A673 (cell line): Measurements from ENCODE around the gene ADAMTS19. TPM values are rescaled to one million over a fixed set of nuclear protein-coding genes. Genes with fewer than 3 reads are reported as not detected.

Source experiments
- BruUV-seq: library from RNA; stranded (reverse); fragments of 400-500 nt; replicated peaks from 2 replicates; lab custom pipeline; 2021; lab: Mats Ljungman, UMichigan
- CTCF ChIA-PET: fragments of 300-600 bp; sonication (Branson Sonifier 250); formaldehyde crosslinking; loops from one replicate; lab custom pipeline; 2022; ENCODE audit warnings: antibody characterized with exemption; lab: Charles Lee
- POLR2A ChIA-PET: fragments of 300-600 bp; sonication (Branson Sonifier 250); formaldehyde crosslinking; loops from one replicate; lab custom pipeline; 2022; ENCODE audit warnings: antibody characterized with exemption; ENCODE audit not compliant: low non-redundant PET; lab: Charles Lee
- DNase-seq: peaks from one replicate; pipeline ENCODE4 v3.0.0-alpha.2; 2015; ENCODE audit warnings: low spot score
- H3K27ac ChIP-seq: fragments of 200-600 bp; sonication (generic); 2 replicates; pipeline ENCODE4 v1.5.1; 2016; ENCODE audit warnings: mixed run types, low read depth, mild to moderate bottlenecking, mixed read lengths, antibody characterized with exemption, low read length; ENCODE audit not compliant: poor library complexity, severe bottlenecking
- H3K27me3 ChIP-seq: fragments of 200-600 bp; sonication (generic); replicated peaks from 2 replicates; pipeline ENCODE4 v1.6.1; 2017; ENCODE audit warnings: mixed run types, low read depth, mild to moderate bottlenecking, mixed read lengths, antibody characterized with exemption, low read length; ENCODE audit not compliant: insufficient read depth, poor library complexity
- H3K36me3 ChIP-seq: fragments of 200-600 bp; sonication (generic); 2 replicates; pipeline ENCODE4 v1.6.1; 2016; ENCODE audit warnings: mixed run types, mild to moderate bottlenecking, mixed read lengths, antibody characterized with exemption, low read length; ENCODE audit not compliant: insufficient read depth, poor library complexity, severe bottlenecking
- H3K4me1 ChIP-seq: fragments of 200-600 bp; sonication (generic); 2 replicates; pipeline ENCODE4 v1.6.1; 2017; ENCODE audit warnings: mixed run types, mild to moderate bottlenecking, mixed read lengths, antibody characterized with exemption, low read length; ENCODE audit not compliant: insufficient read depth, poor library complexity, severe bottlenecking
- H3K4me3 ChIP-seq: fragments of 200-600 bp; sonication (generic); 2 replicates; pipeline ENCODE4 v1.5.1; 2016; ENCODE audit warnings: low read depth, mixed run types, mild to moderate bottlenecking, mixed read lengths, low read length; ENCODE audit not compliant: poor library complexity, severe bottlenecking
- H3K9me3 ChIP-seq: fragments of 200-600 bp; sonication (generic); 2 replicates; pipeline ENCODE4 v1.6.1; 2016; ENCODE audit warnings: mixed run types, low read depth, mild to moderate bottlenecking, mixed read lengths, antibody characterized with exemption, low read length; ENCODE audit not compliant: poor library complexity, severe bottlenecking
- CTCF ChIP-seq: fragments of 300-800, 200-600 bp; sonication (generic); conservative IDR thresholded peaks from 2 replicates; pipeline ENCODE4 v1.5.1; 2017; ENCODE audit warnings: low read depth, mild to moderate bottlenecking, antibody characterized with exemption, low read length, moderate library complexity, mixed read lengths
- EZH2 ChIP-seq: fragments of 200-600 bp; sonication (generic); IDR thresholded peaks from 2 replicates; pipeline ENCODE4 v1.6.1; 2017; ENCODE audit warnings: borderline replicate concordance, low read depth, mild to moderate bottlenecking, mixed read lengths, antibody characterized with exemption, low read length; ENCODE audit not compliant: poor library complexity, severe bottlenecking
- intact Hi-C: fragments of 100-400 bp; cut with micrococcal nuclease; formaldehyde crosslinking; loops from one replicate; pipeline ENCODE4 v1.10.0; 2022; ENCODE audit not compliant: unreplicated experiment
- total RNA-seq: library from RNA; stranded (reverse); gene quantifications from 2 replicates; pipeline ENCODE4 v1.2.3, GENCODE V29; 2021

Gene ADAMTS19
- total RNA-seq, 1 experiment from 2014 or later, result not detected

GRCh38 chr5:129474544-129474943, 14.4 kb downstream of the ADAMTS19 start:
- H3K27ac ChIP-seq, result no peak overlapping the region

DNA sequence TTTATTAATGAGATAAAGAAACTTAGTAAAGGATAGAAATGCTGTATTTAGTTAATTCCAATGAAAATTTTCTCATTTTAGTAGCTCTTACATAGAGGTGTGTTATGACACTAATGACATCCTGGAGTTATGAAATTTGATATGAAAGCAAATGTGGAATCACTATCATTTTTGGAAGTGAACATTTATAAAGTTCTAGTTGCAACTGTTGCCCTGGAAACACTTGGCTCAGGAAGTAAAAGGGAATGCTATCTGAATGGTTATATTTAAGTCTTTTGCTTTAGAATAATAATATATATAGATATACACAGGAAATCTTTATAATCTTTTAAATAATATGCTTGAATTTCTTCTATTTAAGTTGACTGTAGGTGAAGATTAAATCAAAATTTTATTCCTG, 16.7 kb downstream of the ADAMTS19 start:
- Histone ChIP-seq H3K4me3 (no peak overlapping the region), H3K4me1 (no peaks in the 10 kb centered on the region), H3K27ac (no peak overlapping the region), H3K9me3 (no peaks in the 10 kb centered on the region), H3K27me3 (peaks cover 4% of the 10 kb centered on the region), H3K36me3 (no peaks in the 10 kb centered on the region)
- DNase-seq, result no peak
- POLR2A ChIA-PET, result no interaction called here
- TF ChIP-seq CTCF, result no peak
- no TSS peak for BruUV-seq
- CTCF ChIA-PET, result no interaction called here
- intact Hi-C loops, result no loop called here

More at GRCh38 chr5:129474544-129474943, 14.4 kb downstream of the ADAMTS19 start:
- H3K4me3 ChIP-seq, result no peak overlapping the region
- TF ChIP-seq CTCF (no peak), EZH2 (no peak)
- POLR2A ChIA-PET, result no interaction called here
- H3K36me3 ChIP-seq, result no peaks in the 10 kb centered on the region
- H3K27me3 ChIP-seq, result peaks cover 4% of the 10 kb centered on the region
- BruUV-seq, result no TSS peak
- H3K4me1 ChIP-seq, result no peaks in the 10 kb centered on the region
- intact Hi-C loops, result no loop called here
- no peaks in the 10 kb centered on the region for H3K9me3 ChIP-seq
- DNase-seq, result no peak
- CTCF ChIA-PET, result no interaction called here

- ChIA-PET POLR2A (no interaction called here), CTCF (no interaction called here)
- intact Hi-C loops, result no loop called here
- Histone ChIP-seq H3K4me1 (no peaks in the 10 kb centered on the region), H3K36me3 (no peaks in the 10 kb centered on the region), H3K9me3 (no peaks in the 10 kb centered on the region), H3K27me3 (peaks cover 4% of the 10 kb centered on the region), H3K27ac (no peak overlapping the region), H3K4me3 (no peak overlapping the region)
- no peak for TF ChIP-seq EZH2
- TF ChIP-seq CTCF, result no peak
- DNase-seq, result no peak
- no TSS peak for BruUV-seq
Measured at GRCh38 chr5:129477532-129477931, 17.4 kb downstream of the ADAMTS19 start.
